WTC11 (cell line): ENCODE results near the gene DUSP15. TPM values are rescaled to one million over a fixed set of nuclear protein-coding genes. Genes with fewer than 3 reads are reported as not detected.

Experiments used
- ATF1 ChIP-seq: sonication (generic); formaldehyde crosslinking; IDR thresholded peaks from 2 replicates; pipeline ENCODE4 v1.8.1; 2023; ENCODE audit warnings: mild to moderate bottlenecking, moderate library complexity, missing genetic modification reagents
- ATF2 ChIP-seq: sonication (generic); formaldehyde crosslinking; IDR thresholded peaks from 2 replicates; pipeline ENCODE4 v1.8.1; 2022; ENCODE audit warnings: low read depth, missing genetic modification reagents, borderline replicate concordance
- ATF3 ChIP-seq: sonication (generic); formaldehyde crosslinking; conservative IDR thresholded peaks from 2 replicates; pipeline ENCODE4 v1.8.1; 2022; ENCODE audit warnings: mild to moderate bottlenecking, missing genetic modification reagents
- CREM ChIP-seq: sonication (generic); formaldehyde crosslinking; IDR thresholded peaks from 2 replicates; pipeline ENCODE4 v1.8.1; 2022; ENCODE audit warnings: mild to moderate bottlenecking, missing genetic modification reagents, moderate library complexity
- E2F4 ChIP-seq: sonication (generic); formaldehyde crosslinking; IDR thresholded peaks from 2 replicates; pipeline ENCODE4 v1.8.1; 2022; ENCODE audit warnings: low read depth, mild to moderate bottlenecking, moderate library complexity, missing genetic modification reagents, borderline replicate concordance
- E2F5 ChIP-seq: sonication (generic); formaldehyde crosslinking; IDR thresholded peaks from 2 replicates; pipeline ENCODE4 v1.8.1; 2022; ENCODE audit warnings: mild to moderate bottlenecking, moderate library complexity, missing genetic modification reagents
- FOXJ3 ChIP-seq: sonication (generic); formaldehyde crosslinking; IDR thresholded peaks from 2 replicates; pipeline ENCODE4 v1.9.0; 2021; ENCODE audit warnings: missing genetic modification reagents, mild to moderate bottlenecking, borderline replicate concordance
- FOXP4 ChIP-seq: sonication (generic); formaldehyde crosslinking; IDR thresholded peaks from 2 replicates; pipeline ENCODE4 v1.8.0; 2022; ENCODE audit warnings: mild to moderate bottlenecking, missing genetic modification reagents
- HMGA2 ChIP-seq: fragments of 250-450 bp; sonication (Bioruptor Pico); IDR thresholded peaks from 2 replicates; pipeline ENCODE4 v1.4.0; 2021; ENCODE audit warnings: mild to moderate bottlenecking, moderate library complexity
- IRF1 ChIP-seq: sonication (generic); formaldehyde crosslinking; IDR thresholded peaks from 2 replicates; pipeline ENCODE4 v1.8.0; 2023; ENCODE audit warnings: missing genetic modification reagents
- MXD4 ChIP-seq: fragments of 250-450 bp; sonication (Bioruptor Pico); IDR thresholded peaks from 2 replicates; pipeline ENCODE4 v1.8.0; 2021; ENCODE audit warnings: mild to moderate bottlenecking, moderate library complexity, borderline replicate concordance
- MYBL2 ChIP-seq: sonication (generic); formaldehyde crosslinking; IDR thresholded peaks from 2 replicates; pipeline ENCODE4 v1.8.1; 2023; ENCODE audit warnings: mild to moderate bottlenecking, moderate library complexity, missing genetic modification reagents
- PRDM15 ChIP-seq: sonication (generic); formaldehyde crosslinking; IDR thresholded peaks from 2 replicates; pipeline ENCODE4 v1.8.0; 2022; ENCODE audit warnings: missing genetic modification reagents
- SMAD3 ChIP-seq: sonication (generic); formaldehyde crosslinking; IDR thresholded peaks from 2 replicates; pipeline ENCODE4 v1.8.0; 2022; ENCODE audit warnings: missing genetic modification reagents, mild to moderate bottlenecking, borderline replicate concordance
- SMAD4 ChIP-seq: sonication (generic); formaldehyde crosslinking; IDR thresholded peaks from 2 replicates; pipeline ENCODE4 v1.8.0; 2022; ENCODE audit warnings: mild to moderate bottlenecking, missing genetic modification reagents
- SOX15 ChIP-seq: fragments of 250-450 bp; sonication (Bioruptor Pico); IDR thresholded peaks from 2 replicates; pipeline ENCODE4 v1.9.0; 2021; ENCODE audit warnings: mild to moderate bottlenecking
- ZNF263 ChIP-seq: sonication (generic); formaldehyde crosslinking; IDR thresholded peaks from 2 replicates; pipeline ENCODE4 v1.8.1; 2022; ENCODE audit warnings: low read depth, mild to moderate bottlenecking, moderate library complexity, missing genetic modification reagents
- ZNF425 ChIP-seq: fragments of 250-450 bp; sonication (Bioruptor Pico); conservative IDR thresholded peaks from 2 replicates; pipeline ENCODE4 v1.9.0; 2021; ENCODE audit warnings: mild to moderate bottlenecking
- ZSCAN18 ChIP-seq: fragments of 250-450 bp; sonication (Bioruptor Pico); IDR thresholded peaks from 2 replicates; pipeline ENCODE4 v2.1.2; 2022; ENCODE audit warnings: mild to moderate bottlenecking, moderate library complexity
- total RNA-seq: library from RNA; stranded (reverse); gene quantifications from 3 replicates; pipeline ENCODE4 v1.2.3, GENCODE V29; 2021

The DUSP15 gene
- total RNA-seq, 1 experiment from 2014 or later = 1.7 TPM

- TF ChIP-seq E2F5 (CRISPR knock-in tag) (0 out of 2 replicates have a peak, but pooled peaks have one; percentile 51), ATF3 (no peak), SMAD3 (no peak), PRDM15 (peak; percentile 83), E2F4 (CRISPR knock-in tag) (no peak), FOXP4 (CRISPR knock-in tag) (0 out of 2 replicates have a peak, but pooled peaks have one; percentile 41), ATF1 (no peak), ZSCAN18 (CRISPR knock-in tag) (no peak), SOX15 (CRISPR knock-in tag) (no peak), MYBL2 (CRISPR knock-in tag) (no peak), IRF1 (no peak), HMGA2 (no peak), CREM (CRISPR knock-in tag) (peak; percentile 67; the same call in 1 of the 2 replicates), FOXJ3 (CRISPR knock-in tag) (no peak), ATF2 (no peak), SMAD4 (CRISPR knock-in tag) (no peak), MXD4 (CRISPR knock-in tag) (no peak), ZNF263 (CRISPR knock-in tag) (no peak; the same call in 1 of the 2 replicates), ZNF425 (CRISPR knock-in tag) (no peak)
These were observed 8.8 kb downstream of the DUSP15 start (continued) for GRCh38 chr20:31861385-31862156.
